HG02938 (cell line): Measurements from ENCODE around the gene CELF1.
"Not testable (repeated sequence)": the region's sequence is repeated elsewhere in the genome, so short reads cannot be mapped to it uniquely, and the experiment has no call there.

ENCODE experiments used
- ATAC-seq: cut with Tn5 transposase; IDR thresholded peaks from one replicate; pipeline ENCODE4 v1.9.1; 2021; ENCODE audit warnings: mild to moderate bottlenecking, moderate library complexity; ENCODE audit not compliant: unreplicated experiment

The CELF1 gene

DNA sequence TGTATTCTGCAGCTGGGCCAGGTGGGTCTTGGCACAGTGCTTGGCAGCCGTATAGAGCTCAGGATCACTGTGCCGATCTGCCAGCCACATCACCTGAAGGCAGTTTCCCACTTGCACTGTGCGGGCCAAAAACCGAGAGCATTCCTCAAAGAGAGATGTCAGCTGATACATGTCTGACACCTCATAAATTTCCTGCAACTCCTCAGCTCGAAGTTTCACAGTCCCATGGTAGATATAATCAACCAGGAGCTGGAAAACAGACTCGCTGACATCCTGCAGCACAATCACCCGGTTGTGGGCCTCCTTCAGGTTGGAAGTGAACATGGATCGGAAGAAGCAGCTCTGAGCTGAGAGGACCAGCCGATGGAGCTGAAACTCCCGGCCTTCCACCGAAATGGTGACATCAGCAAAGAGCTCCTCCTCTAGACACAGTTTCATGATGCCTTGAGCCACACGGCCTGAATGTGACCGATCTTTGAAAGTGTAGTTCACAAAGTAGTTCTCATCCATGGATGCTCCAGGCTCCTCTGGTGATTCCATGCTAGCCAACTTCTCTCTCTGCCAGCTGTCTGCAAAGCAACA, 24.6 kb upstream of the CELF1 start:
- no peak for ATAC-seq

DNA sequence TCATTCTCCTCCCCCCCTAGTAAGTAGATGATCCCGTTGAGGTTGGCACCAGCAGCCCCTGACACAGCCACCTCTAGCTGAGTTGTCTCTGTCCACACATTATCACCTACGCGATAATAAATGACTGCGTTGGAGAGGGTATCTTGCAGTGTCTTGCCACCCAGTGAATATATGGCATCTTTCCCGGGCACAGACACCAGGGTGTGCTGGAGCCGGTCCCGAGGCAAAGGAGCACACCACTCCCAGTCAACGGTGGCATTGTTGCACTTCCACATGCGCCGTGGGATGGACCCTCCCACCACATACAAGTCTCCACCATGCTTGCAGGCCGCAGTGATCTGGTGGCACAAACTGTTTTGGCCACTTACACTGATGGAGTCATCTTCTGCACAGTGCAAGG, 20.4 kb upstream of the CELF1 start:
- no peak for ATAC-seq

DNA sequence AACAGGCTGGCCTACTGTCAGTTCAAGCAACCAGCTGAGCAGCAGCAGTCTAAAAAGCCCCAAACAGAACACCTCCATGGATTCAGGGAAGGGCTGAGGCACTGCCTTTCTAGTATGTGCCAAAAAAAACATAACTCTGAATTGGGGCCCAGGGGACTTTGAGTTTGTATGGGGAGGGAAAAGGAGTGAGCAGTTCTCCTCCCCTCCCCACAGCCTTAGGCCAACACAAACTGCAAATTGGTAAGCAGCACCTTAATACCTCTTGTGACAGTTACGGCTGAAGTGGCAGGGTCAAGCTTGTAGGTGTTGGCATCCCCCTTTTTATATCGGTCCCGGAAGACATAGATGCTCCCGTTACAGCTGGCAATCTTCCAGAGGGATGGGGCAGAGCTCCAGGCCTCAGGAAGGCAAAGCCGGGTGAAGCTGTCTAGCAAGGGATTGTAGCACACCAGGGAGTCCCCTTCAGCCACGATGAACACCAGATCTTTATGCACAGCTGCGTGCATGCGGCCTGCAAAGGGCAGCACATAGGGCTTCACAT, 19.9 kb upstream of the CELF1 start:
- no peak for ATAC-seq

DNA sequence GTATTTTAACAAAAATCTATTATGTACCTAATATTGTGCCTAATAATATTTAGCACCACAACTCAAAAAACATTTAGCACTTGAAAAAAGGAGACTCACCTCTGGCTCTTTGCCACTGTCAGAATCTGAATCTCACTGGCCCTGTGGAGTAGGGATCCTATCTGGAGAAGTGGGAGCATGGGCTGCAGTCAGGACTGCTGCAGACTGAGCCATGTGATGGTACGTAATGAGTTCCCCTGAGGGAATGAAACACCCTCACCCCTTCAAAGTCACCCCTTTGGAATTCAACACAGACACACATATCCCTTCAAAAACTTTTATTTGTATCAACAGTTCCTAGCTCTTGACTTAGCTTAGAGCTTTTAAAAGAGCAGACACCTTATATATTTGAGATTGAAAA, 19.0 kb upstream of the CELF1 start:
- ATAC-seq, result no peak

DNA sequence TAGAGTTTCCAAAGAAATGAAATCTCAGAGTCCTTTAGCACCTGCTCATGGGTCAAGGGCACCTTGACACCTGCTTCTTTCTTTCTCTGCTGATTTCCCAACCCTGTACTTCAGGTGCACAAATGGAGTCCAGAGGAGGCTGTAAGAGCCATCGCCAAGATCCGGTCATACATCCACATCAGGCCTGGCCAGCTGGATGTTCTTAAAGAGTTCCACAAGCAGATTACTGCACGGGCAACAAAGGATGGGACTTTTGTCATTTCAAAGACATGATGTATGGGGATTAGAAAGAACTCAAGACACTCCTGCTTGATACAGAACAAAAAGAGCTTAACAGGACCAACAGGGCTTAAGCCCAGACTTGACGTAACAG, 18.4 kb upstream of the CELF1 start:
- ATAC-seq, result no peak

DNA sequence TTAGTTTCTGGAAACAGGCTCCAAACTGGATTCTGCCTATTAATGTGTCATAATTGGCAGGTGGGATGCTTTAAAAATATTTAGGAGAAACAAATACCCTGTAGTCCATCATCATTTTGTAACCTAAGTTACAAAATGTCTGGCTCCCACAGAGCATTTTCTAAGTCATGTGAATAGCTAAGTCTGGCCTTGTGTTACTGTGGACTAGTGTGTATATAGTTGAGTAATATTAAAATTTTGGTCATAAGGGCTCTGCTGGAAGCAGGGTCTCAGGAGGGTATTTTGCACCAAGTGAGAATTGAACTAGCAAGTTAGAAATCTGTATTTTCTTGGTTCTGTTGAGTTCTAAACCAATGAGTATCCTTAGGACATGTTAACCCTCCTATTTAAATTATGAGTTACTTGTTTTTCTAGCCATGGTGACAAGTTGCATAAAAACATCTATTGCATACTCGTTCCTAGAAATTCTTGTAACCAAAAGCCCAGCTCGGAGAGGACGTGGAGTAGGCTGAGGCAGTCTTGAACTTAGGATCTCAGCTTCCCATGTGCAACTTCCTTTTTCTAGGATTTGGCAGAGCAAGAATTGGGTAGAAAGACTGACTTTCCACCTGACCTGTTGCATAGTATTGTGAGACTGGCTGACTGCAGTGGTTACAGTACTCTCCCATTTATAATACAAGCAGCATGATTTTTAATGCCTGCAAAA, 17.9 kb upstream of the CELF1 start:
- no peak for ATAC-seq

DNA sequence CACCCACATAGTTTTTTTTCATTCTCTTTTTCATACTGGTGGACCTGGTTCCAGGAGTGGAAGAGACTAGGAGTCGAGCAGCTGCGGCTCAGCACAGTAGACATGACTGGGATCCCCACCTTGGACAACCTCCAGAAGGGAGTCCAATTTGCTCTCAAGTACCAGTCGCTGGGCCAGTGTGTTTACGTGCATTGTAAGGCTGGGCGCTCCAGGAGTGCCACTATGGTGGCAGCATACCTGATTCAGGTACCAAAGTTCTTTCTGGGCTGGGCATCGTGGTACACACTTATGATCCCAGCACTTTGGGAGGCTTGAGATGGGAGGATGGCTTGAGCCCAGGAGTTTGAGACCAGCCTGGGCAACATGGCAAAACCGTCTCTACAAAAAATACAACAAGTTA, 16.7 kb upstream of the CELF1 start:
- no peak for ATAC-seq

DNA sequence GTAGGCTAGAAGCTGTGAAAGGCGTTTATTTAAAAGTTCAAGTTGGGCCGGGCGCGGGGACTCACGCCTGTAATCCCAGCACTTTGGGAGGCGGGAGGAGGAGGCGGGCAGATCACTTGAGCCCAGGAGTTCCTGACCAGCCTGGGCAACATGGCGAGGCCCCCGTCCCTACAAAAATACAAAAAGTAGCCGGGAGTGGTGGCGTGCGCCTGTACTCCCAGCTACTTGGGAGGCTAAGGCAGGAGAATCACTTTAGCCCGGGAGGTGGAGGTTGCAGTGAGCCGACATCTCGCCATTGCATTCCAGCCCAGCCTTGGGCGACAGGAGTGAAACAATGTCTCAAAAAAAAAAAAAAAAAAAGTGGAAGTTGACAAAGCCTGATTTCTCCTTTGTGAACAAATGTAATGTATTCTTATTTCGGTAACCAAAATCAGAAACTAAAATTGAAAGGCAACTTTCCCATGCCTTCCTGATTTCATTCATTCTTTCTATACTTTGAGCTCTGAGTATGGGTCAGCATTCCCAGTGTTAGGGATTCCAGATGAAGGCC, 13.3 kb upstream of the CELF1 start:
- no peak for ATAC-seq

DNA sequence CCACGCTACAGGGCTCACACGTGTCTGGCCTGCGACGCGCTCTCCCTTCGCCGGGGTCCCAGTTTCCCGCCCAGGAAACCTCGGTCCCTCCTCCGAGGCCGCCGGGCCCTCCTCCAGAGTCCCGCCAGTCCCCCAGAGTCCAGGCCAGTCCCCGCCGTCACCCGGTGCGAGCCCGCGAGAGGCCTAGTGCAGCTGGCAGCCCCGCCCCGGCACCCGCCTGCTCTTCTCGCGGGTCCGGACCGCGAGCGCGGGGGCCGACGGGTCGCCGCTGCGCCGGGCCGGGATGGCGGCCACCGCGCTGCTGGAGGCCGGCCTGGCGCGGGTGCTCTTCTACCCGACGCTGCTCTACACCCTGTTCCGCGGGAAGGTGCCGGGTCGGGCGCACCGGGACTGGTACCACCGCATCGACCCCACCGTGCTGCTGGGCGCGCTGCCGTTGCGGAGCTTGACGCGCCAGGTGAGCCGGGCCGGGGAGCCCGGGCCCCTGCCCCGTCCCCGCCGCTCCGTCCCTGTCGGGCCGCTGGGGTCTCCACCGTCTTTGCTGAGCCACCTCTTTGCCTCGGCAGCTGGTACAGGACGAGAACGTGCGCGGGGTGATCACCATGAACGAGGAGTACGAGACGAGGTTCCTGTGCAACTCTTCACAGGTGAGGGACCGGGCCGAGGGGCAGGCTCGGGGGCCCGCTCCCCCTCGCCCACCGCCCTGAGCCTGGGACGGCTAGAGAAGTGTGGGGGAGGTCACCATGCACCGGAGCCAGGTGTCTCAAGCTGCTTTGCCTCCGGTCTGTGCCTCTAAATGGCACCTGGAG, 12.6 kb upstream of the CELF1 start, which contains the start of gene PTPMT1:
Gene PTPMT1 (plus strand): TSS at position 260 of the 809 bp plus-strand sequence. CDS start 24 bp downstream, at position 284.
- ATAC-seq, result peak; percentile 45

DNA sequence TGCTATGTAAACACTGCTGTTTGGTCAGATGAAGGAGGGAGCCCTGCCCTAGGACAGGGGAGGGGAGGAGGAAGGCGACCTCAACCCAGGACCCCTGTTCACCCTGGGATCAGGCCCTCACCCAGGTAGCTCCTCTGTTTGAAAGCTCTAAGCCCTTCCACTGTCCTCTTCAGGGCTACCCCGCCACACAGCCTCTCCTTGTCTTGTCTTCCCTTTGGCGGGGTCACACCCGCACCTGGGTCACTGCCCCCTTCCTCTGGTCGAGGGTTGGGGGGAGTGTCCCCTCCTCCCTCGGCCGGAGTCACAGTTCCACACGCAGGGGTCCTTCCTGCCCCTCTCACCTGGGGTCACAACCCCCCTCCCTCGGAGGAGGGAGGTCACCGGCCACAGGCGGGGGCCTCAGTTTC, 12.0 kb upstream of the CELF1 start:
- no peak for ATAC-seq

DNA sequence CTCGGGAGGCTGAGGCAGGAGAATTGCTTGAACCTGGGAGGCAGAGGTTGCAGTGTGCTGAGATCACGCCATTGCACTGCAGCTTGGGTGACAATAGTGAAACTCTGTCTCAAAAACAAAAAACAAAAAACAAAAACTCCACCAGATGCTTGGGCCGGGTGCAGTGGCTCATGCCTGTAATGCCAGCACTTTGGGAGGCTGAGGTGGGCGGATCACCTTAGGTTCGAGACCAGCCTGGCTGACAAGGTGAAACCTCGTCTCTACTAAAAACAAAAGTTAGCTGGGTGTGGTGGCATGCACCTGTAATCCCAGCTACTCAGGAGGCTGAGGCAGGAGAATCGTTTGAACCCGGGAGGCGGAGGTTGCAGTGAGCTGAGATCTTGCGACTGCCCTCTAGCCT, 11.4 kb upstream of the CELF1 start:
- ATAC-seq, result not testable (repeated sequence)

DNA sequence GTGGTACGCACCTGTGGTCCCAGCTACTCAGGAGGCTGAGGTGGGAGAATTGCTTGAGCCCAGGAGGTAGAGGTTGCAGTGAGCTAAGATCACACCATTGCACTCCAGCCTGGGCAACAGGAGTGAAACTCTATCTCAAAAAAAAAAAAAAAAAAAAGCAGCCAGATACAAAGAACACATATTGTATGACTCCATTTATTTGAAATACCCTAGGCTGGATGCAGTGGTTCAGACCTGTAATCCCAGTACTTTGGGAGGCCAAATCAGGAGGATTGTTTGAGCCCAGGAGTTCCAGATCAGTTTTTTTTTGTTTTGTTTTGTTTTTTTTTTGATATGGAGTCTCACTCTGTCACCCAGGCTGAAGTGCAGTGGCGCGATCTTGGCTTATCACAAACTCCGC, 9.5 kb upstream of the CELF1 start:
- not testable (repeated sequence) for ATAC-seq

DNA sequence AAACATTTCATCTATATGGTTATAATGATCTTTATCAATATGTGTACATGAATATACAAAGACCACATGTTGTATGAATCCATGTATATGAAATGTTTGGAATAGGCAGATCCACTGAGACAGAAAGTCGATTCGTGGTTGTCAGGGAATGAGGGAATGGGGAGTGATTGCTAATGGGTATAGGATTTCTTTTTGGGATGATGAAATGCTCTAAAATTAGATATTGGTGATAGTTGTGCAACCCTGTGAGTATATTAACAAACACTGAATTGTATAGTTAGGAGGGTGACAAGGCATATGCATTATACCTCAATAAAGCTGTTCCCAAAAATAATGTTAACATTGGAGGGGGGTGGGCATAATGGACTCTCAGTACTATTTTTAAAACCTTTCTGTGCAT, 7.5 kb upstream of the CELF1 start:
- no peak for ATAC-seq

DNA sequence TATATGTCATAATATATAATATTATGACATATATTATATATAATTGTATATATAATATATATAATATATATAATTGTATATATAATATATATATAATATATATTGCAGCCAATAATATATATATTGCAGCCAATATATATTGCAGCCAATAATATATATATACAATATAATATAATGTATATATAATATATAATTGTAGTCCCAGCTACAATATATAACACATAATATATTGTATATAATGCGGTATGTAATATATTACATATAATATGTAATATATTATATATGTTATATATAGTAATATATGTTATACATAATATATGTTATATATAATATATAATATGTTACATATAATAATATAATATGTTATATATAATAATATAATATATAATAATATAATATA, 5.8 kb upstream of the CELF1 start:
- ATAC-seq, result no peak

DNA sequence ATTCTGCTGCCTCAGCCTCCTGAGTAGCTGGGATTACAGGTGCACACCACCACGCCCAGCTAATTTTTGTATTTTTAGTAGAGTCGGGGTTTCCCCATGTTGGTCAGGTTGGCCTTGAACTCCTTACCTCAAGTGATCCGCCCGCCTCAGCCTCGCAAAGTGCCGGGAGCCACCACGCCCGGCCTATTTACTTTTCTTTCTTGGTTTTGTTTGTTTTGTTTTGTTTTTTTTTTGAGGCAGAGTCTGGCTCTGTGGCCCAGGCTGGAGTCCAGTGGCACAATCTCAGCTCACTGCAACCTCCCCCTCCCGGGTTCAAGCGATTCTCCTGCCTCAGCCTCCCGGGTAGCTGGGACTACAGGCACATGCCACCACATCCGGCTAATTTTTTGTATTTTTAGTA, 4.1 kb upstream of the CELF1 start:
- not testable (repeated sequence) for ATAC-seq

DNA sequence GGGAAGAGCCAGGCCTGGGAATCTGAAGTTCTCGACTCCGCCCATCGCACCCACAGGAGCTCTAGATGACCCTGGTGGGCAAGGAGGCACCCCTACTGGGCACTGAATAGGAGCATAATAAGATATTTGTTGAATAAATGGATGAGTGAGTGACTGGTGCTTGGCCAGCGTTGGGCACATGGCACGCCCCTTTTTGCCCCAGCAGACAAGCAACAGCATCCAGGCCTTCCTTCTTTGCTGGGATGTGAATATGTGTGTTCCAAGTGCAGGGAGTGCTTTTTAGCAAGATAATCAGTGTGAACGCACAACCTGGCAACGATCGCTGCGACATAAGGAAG, 443 bp upstream of the CELF1 start:
- peak; percentile 36 for ATAC-seq

DNA sequence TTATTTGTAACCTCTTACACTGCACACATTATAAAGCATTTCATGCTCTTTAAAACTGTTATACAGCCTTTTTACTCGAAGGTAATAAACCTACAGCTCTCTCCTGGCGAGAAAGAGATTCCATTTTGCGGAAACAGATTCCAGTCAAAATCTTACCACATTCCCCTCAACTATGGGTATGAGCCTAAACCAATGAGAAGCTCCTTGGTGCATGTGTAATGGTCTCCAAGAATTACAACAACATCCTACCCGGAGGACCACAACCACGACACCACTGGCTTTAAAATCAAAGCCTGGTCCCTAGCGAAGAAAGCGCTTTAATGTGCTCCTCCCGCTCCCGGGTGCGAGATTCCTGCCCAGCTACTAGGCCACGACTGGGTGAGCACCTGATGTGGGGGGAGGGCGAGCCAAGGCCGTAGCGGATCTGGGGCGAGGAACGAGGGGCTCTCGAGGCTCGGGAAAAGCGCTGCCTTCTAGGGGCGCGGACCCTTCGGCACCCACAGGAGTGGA, 821 bp downstream of the CELF1 start:
- no peak for ATAC-seq

DNA sequence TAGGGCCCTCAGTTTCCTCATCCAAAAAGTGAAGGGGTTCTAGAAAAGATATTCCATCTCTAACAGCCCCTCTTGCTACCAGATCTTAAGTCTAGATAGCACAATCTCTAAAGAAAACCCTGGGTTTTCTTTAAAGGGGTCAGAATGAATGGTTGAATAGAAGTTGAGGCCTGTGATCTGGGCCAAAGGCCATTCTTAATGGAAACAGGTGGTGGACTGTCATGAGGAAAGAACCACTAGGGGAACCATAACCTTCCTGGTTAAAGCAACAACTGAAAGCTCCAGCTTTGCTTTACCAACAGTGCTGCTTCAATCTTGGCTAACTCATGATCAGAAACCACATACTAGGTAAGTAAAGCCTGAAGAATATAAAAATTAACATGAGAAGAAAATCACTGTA, 1.8 kb downstream of the CELF1 start:
- no peak for ATAC-seq

DNA sequence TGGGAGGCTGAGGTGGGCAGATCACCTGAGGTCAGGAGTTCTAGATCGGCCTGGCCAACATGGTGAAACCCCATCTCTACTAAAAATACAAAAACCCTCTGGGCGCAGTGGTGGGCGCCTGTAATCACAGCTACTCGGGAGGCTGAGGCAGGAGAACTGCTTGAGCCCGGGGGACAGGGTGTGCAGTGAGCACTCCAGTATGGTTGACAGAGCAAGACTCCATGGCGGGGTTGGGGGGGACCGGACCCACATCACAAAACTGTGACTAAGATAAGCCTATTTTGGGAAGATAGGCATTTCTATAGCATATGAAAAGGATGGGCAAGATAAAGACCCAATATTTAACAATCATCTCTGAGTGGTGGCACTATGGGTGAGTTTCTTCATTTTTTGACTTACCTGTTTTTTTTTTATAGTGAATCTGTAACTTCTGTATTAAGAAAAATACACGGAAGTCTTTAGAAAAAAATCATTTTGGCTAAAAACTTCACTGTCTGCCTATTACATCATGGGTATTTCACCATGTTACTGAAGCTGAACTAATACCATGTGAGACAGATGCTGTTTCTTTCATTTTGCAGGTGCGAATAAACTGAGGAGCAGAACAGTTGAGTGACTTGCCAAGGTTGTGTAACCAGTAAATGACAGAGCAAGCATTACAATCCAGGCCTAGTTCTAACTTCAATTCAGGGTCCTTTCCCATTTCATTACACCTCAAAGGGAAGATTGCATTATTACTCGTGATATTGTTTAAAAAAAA, 2.5 kb downstream of the CELF1 start:
- no peak for ATAC-seq

DNA sequence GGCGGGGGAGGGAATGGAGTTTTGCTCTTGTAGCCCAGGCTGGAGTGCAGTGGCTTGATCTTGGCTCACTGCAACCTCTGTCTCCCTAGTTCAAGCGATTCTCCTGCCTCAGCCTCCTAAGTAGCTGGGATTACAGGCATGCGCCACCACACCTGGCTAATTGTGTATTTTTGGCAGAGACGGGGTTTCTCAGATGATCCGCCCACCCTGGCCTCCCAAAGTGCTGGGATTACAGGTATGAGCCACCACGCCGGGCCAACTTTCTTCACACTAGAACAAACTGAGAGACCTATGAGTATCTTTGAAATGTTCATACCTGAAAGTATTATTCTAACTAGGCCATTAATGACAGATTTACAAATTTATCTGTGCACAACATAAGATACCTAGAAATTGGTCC, 6.7 kb downstream of the CELF1 start:
- ATAC-seq, result not testable (repeated sequence)

DNA sequence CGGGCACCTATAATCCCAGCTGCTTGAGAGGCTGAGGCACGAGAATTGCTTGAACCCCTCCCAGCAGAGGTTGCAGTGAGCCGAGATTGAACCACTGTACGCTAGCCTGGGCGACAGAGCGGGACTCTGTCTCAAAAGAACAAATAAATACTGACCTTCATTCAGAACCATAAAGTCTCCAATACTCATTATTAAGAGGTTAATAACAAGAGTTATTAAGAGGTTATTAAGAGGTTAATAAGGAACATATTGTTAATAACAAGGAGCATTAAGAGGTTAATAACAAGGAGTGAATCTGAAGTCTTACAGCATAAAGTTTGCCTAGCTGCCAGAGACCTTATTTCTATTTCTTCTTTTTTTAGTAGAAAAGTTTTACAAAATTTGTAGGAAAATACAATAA, 7.6 kb downstream of the CELF1 start:
- ATAC-seq, result no peak
